Activated CD4-positive, alpha-beta memory T cell treated with anti-CD3 and anti-CD28 coated beads, Interleukin-2, amount 10 ng/mL, durations not matched to agents 7 days and 5 days (primary cell): Measurements from ENCODE around the gene CMTM3. TPM values are rescaled to one million over a fixed set of nuclear protein-coding genes. Genes with fewer than 3 reads are reported as not detected.

Source experiments
- CTCF ChIA-PET: fragments of 350-600 bp; sonication (Branson Sonifier 250); formaldehyde crosslinking; loops from one replicate; lab custom pipeline; 2021; ENCODE audit warnings: antibody characterized with exemption, inconsistent platforms; lab: Charles Lee
- POLR2A ChIA-PET: fragments of 350-600 bp; sonication (Branson Sonifier 250); formaldehyde crosslinking; loops from one replicate; lab custom pipeline; 2021; ENCODE audit warnings: antibody characterized with exemption; lab: Charles Lee
- DNase-seq: peaks from one replicate; pipeline ENCODE4 v3.0.0-alpha.2; 2020
- H3K27ac Mint-ChIP-seq: one replicate; pipeline ENCODE4 v1.8.0; 2021; ENCODE audit warnings: mild to moderate bottlenecking, mixed read lengths
- H3K27me3 Mint-ChIP-seq: one replicate; pipeline ENCODE4 v1.8.0; 2021; ENCODE audit warnings: mixed read lengths
- H3K36me3 Mint-ChIP-seq: one replicate; pipeline ENCODE4 v1.8.0; 2021; ENCODE audit warnings: low read depth, mixed read lengths
- H3K4me1 Mint-ChIP-seq: one replicate; pipeline ENCODE4 v1.8.0; 2021; ENCODE audit warnings: mixed read lengths
- H3K4me3 Mint-ChIP-seq: one replicate; pipeline ENCODE4 v1.8.0; 2021; ENCODE audit warnings: mild to moderate bottlenecking, mixed read lengths
- H3K9me3 Mint-ChIP-seq: one replicate; pipeline ENCODE4 v1.8.0; 2021; ENCODE audit warnings: mixed read lengths
- total RNA-seq, 2 experiments: library from RNA; stranded (reverse); gene quantifications; one replicate each; pipeline ENCODE4 v1.2.3, GENCODE V29; 2021

CMTM3 gene
- total RNA-seq, 2 experiments from 2014 or later: 111 TPM

- peaks cover 8% of the 10 kb centered on the region for H3K4me1 Mint-ChIP-seq
- ChIA-PET POLR2A (no interaction called here), CTCF (no interaction called here)
- no peaks in the 10 kb centered on the region for H3K27me3 Mint-ChIP-seq
- no peaks in the 10 kb centered on the region for H3K9me3 Mint-ChIP-seq
- no peak overlapping the region for H3K4me3 Mint-ChIP-seq
- H3K27ac Mint-ChIP-seq: no peak overlapping the region
- no peak for DNase-seq
- H3K36me3 Mint-ChIP-seq: peaks cover 39% of the 10 kb centered on the region
Observed at GRCh38 chr16:66614161-66614802, 9.8 kb downstream of the CMTM3 start.

GRCh38 chr16:66616169-66616568, 11.7 kb downstream of the CMTM3 start:
- ChIA-PET POLR2A (no interaction called here), CTCF (no interaction called here)
- no peak for DNase-seq
- Mint-ChIP-seq H3K4me3 (no peak overlapping the region), H3K36me3 (peaks cover 21% of the 10 kb centered on the region), H3K9me3 (no peaks in the 10 kb centered on the region), H3K4me1 (peaks cover 6% of the 10 kb centered on the region), H3K27me3 (no peaks in the 10 kb centered on the region), H3K27ac (no peak overlapping the region)

- peaks cover 6% of the 10 kb centered on the region for H3K4me1 Mint-ChIP-seq
- no peaks in the 10 kb centered on the region for H3K27me3 Mint-ChIP-seq
- CTCF ChIA-PET: interaction anchor here (1.8 to 2.4 kb wide), 2 partner anchors 8 to 35 kb away, joined by 10 to 12 read pairs; no protein-coding TSS in a partner anchor
- peaks cover 17% of the 10 kb centered on the region for H3K36me3 Mint-ChIP-seq
- POLR2A ChIA-PET: interaction anchor here (1.0 kb wide), 1 partner anchor 53 kb away, joined by 4 read pairs; no protein-coding TSS in a partner anchor
- no peak overlapping the region for H3K27ac Mint-ChIP-seq
- H3K4me3 Mint-ChIP-seq: no peak overlapping the region
- no peaks in the 10 kb centered on the region for H3K9me3 Mint-ChIP-seq
- no peak for DNase-seq
Observed at GRCh38 chr16:66616592-66616991, 12.1 kb downstream of the CMTM3 start.

- no peaks in the 10 kb centered on the region for H3K9me3 Mint-ChIP-seq
Observed at GRCh38 chr16:66617010-66617434, 12.5 kb downstream of the CMTM3 start.

GRCh38 chr16:66617728-66618127, 13.2 kb downstream of the CMTM3 start:
- Mint-ChIP-seq H3K27me3 (no peaks in the 10 kb centered on the region), H3K4me1 (peaks cover 6% of the 10 kb centered on the region), H3K9me3 (no peaks in the 10 kb centered on the region), H3K27ac (no peak overlapping the region), H3K4me3 (no peak overlapping the region), H3K36me3 (peaks cover 9% of the 10 kb centered on the region)
- ChIA-PET CTCF (interaction anchor here (1.0 to 2.4 kb wide), 4 partner anchors 9 to 250 kb away, joined by 3 to 12 read pairs (median 6); no protein-coding TSS in a partner anchor), POLR2A (interaction anchor here (0.8 to 1.7 kb wide), 3 partner anchors 9 to 174 kb away, joined by 4 read pairs; no protein-coding TSS in a partner anchor)
- DNase-seq: no peak

More at GRCh38 chr16:66617010-66617434, 12.5 kb downstream of the CMTM3 start:
- POLR2A ChIA-PET: interaction anchor here (1.0 kb wide), 1 partner anchor 54 kb away, joined by 4 read pairs; no protein-coding TSS in a partner anchor
- peaks cover 6% of the 10 kb centered on the region for H3K4me1 Mint-ChIP-seq
- H3K36me3 Mint-ChIP-seq: peaks cover 15% of the 10 kb centered on the region
- H3K27ac Mint-ChIP-seq: no peak overlapping the region
- no peak overlapping the region for H3K4me3 Mint-ChIP-seq
- CTCF ChIA-PET: interaction anchor here (1.8 to 2.4 kb wide), 2 partner anchors 9 to 34 kb away, joined by 10 to 12 read pairs; no protein-coding TSS in a partner anchor
- H3K27me3 Mint-ChIP-seq: no peaks in the 10 kb centered on the region
- no peak for DNase-seq

- Mint-ChIP-seq H3K36me3 (no peaks in the 10 kb centered on the region), H3K27ac (no peak overlapping the region), H3K4me1 (peaks cover 6% of the 10 kb centered on the region), H3K27me3 (no peaks in the 10 kb centered on the region), H3K9me3 (no peaks in the 10 kb centered on the region), H3K4me3 (no peak overlapping the region)
- ChIA-PET POLR2A (interaction anchor here (0.8 to 1.7 kb wide), 2 partner anchors 10 to 15 kb away, joined by 3 to 4 read pairs; no protein-coding TSS in a partner anchor), CTCF (interaction anchor here (1.1 to 3.5 kb wide), 4 partner anchors 10 to 212 kb away, joined by 3 to 24 read pairs (median 7); partner anchors contain the start of gene NAE1)
- no peak for DNase-seq
Observed at GRCh38 chr16:66618588-66619375, 14.3 kb downstream of the CMTM3 start.

- no peak for DNase-seq
- no peaks in the 10 kb centered on the region for H3K36me3 Mint-ChIP-seq
- H3K9me3 Mint-ChIP-seq: no peaks in the 10 kb centered on the region
- POLR2A ChIA-PET: no interaction called here
- H3K27ac Mint-ChIP-seq: no peak overlapping the region
- no peak overlapping the region for H3K4me3 Mint-ChIP-seq
- peaks cover 6% of the 10 kb centered on the region for H3K4me1 Mint-ChIP-seq
- CTCF ChIA-PET: interaction anchor here (1.0 to 3.5 kb wide), 3 partner anchors 11 to 213 kb away, joined by 4 to 24 read pairs (median 4); partner anchors contain the start of gene NAE1
- H3K27me3 Mint-ChIP-seq: no peaks in the 10 kb centered on the region
Observed at GRCh38 chr16:66619534-66620428, 15.3 kb downstream of the CMTM3 start.

- peaks cover 6% of the 10 kb centered on the region for H3K4me1 Mint-ChIP-seq
- H3K9me3 Mint-ChIP-seq: no peaks in the 10 kb centered on the region
- ChIA-PET CTCF (interaction anchor here (0.7 to 3.5 kb wide), 4 partner anchors 11 to 214 kb away, joined by 3 to 24 read pairs (median 4); partner anchors contain the start of gene NAE1), POLR2A (no interaction called here)
- DNase-seq: no peak
- no peak overlapping the region for H3K4me3 Mint-ChIP-seq
- no peaks in the 10 kb centered on the region for H3K36me3 Mint-ChIP-seq
- no peaks in the 10 kb centered on the region for H3K27me3 Mint-ChIP-seq
- H3K27ac Mint-ChIP-seq: no peak overlapping the region
Observed at GRCh38 chr16:66620429-66620795, 15.9 kb downstream of the CMTM3 start.

GRCh38 chr16:66621973-66622372, 17.5 kb downstream of the CMTM3 start:
- POLR2A ChIA-PET: no interaction called here

GRCh38 chr16:66622863-66623262, 18.4 kb downstream of the CMTM3 start:
- no peaks in the 10 kb centered on the region for H3K36me3 Mint-ChIP-seq
- H3K27ac Mint-ChIP-seq: no peak overlapping the region
- POLR2A ChIA-PET: no interaction called here
- DNase-seq: no peak
- no peak overlapping the region for H3K4me3 Mint-ChIP-seq
- no peaks in the 10 kb centered on the region for H3K9me3 Mint-ChIP-seq
- CTCF ChIA-PET: no interaction called here
- no peaks in the 10 kb centered on the region for H3K27me3 Mint-ChIP-seq
- peaks cover 6% of the 10 kb centered on the region for H3K4me1 Mint-ChIP-seq

More at GRCh38 chr16:66621973-66622372, 17.5 kb downstream of the CMTM3 start:
- H3K27ac Mint-ChIP-seq: no peak overlapping the region
- no peaks in the 10 kb centered on the region for H3K9me3 Mint-ChIP-seq
- H3K36me3 Mint-ChIP-seq: no peaks in the 10 kb centered on the region
- no peaks in the 10 kb centered on the region for H3K27me3 Mint-ChIP-seq
- no peak for DNase-seq
- CTCF ChIA-PET: no interaction called here
- no peak overlapping the region for H3K4me3 Mint-ChIP-seq
- peaks cover 6% of the 10 kb centered on the region for H3K4me1 Mint-ChIP-seq

GRCh38 chr16:66623755-66624154, 19.3 kb downstream of the CMTM3 start:
- Mint-ChIP-seq H3K4me3 (no peak overlapping the region), H3K36me3 (no peaks in the 10 kb centered on the region), H3K27me3 (no peaks in the 10 kb centered on the region), H3K4me1 (peaks cover 6% of the 10 kb centered on the region), H3K9me3 (no peaks in the 10 kb centered on the region), H3K27ac (no peak overlapping the region)
- POLR2A ChIA-PET: no interaction called here
- CTCF ChIA-PET: interaction anchor here (0.5 to 1.6 kb wide), 3 partner anchors 15 to 326 kb away, joined by 3 to 6 read pairs (median 5); no protein-coding TSS in a partner anchor
- DNase-seq: no peak
